Measurements from ENCODE around the gene PDE6C.

PDE6C gene

GRCh38 chr10:93594518-93594917 lies 17.8 kb upstream of the PDE6C start:
- no peak for DNase-seq (ENCODE audit: low read depth)

- no peak for DNase-seq (ENCODE audit: low read depth)
Measured at GRCh38 chr10:93595378-93596161, 16.8 kb upstream of the PDE6C start.

DNA sequence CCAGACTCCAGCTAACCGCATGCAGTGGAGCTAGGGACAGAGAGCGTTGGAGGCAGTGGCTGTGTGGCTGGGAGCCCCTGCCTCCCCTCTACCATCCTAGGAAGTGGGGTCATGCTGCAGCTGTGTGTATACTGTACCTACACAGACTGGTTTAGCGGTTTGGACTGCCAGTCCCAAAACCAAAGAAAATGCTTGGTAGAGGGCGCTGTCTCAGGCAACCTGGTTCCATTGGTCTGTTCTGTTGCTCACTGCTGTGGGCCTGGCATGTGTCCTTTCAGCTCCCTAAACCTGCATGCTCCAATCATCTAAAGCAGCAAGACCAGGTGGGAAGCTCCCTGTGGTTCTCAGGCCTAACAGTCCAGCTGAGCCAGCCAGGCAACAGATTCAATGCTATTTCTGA lies 15.8 kb upstream of the PDE6C start:
- no peak for DNase-seq (ENCODE audit: low read depth)

DNA sequence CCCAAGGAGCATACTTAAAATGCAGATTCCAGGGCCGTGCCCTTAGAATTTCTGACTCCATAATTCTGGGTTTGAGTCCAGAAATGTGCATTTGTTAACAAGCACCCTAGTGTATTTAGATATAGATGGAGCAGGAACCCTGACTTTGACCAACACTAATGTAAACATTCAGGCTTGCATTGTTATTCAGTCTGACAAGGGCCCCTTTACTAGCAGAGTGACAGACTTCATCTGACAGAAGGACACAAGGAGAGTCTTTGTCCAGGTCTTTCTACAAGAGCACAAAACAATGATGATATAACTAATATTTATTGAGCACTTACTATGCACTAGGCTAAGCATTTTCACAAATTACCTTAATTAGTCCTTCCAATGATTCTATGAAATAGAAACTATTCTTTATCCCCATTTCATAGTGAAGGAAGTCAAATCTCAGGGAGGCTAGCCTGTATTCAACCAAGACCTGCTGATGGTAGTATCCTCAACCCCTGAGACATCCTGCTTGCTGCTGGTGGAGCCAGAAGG lies 15.2 kb upstream of the PDE6C start:
- no peak for DNase-seq (ENCODE audit: low read depth)

DNA sequence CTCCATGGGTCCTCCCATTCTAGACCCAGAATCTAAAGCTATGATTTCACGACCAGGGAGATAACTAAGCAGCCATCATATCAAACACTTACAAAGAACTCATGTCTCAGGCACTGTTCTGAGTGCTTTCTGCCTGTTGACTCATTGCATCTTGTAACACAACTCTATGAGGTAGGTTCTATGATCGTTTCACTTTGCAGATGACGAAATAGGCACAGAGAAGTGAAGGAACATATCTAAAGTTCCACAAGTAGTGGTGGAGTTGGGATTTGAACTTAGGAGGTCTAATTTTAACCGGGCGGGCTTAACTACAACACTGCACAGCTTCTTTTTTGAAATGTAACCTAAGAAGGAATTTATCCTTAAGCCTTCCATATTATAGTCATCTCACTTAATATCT lies 14.2 kb upstream of the PDE6C start:
- DNase-seq (ENCODE audit: low read depth) = no peak

- no peak for DNase-seq (ENCODE audit: low read depth)
Measured at GRCh38 chr10:93599335-93599734, 13.0 kb upstream of the PDE6C start.

- DNase-seq (ENCODE audit: low read depth) = no peak
Measured at GRCh38 chr10:93599778-93600177, 12.6 kb upstream of the PDE6C start.

GRCh38 chr10:93600446-93601145 lies 11.7 kb upstream of the PDE6C start:
- DNase-seq (ENCODE audit: low read depth) = peak; percentile 13

GRCh38 chr10:93601146-93601773 lies 11.1 kb upstream of the PDE6C start, which contains the start of gene RBP4:
Gene RBP4, minus strand, starts transcription at chr10:93601235. Its CDS starts 207 bp downstream, at chr10:93601028.
- DNase-seq (ENCODE audit: low read depth) = peak; percentile 20

DNA sequence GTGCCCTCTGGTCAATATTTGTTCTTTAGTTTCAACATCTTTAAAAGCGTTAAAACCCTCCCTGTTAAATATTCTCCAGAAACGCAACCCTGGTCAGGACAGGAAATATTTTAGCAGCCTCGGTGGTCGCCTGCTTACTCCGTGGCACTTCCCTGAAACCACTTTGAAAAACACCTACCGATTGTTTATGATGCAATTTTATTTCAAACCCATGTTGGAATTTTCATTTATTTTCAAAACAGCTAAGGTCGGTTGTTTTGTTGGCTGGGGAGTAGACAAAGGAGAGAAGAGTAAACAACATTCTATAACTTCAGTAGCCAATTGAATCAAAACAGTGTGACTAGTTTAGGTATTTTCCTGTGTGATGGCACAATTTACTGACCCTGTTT lies 10.6 kb upstream of the PDE6C start:
- no peak for DNase-seq (ENCODE audit: low read depth)

GRCh38 chr10:93603023-93603422 lies 9.3 kb upstream of the PDE6C start:
- DNase-seq (ENCODE audit: low read depth) = no peak

DNA sequence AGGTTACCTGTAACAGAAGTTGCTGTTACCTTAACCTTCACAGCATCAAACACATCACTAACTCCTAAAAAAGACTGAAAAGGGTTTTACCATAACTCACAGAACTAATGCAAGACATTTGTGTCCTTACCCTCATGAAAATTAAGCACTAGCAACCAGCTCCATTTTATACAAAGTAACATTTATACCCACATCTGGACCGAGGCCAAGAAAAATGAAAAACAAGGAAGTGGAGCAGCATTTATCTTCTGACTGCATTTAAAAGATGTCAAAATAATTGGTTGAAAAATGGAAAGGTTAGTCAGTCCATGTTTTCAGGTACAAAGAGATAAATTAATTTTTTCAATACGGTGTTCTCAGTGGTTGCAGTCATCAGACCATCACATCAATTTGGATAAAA lies 8.2 kb upstream of the PDE6C start:
- DNase-seq (ENCODE audit: low read depth) = no peak

GRCh38 chr10:93608421-93608820 lies 3.9 kb upstream of the PDE6C start:
- no peak for DNase-seq (ENCODE audit: low read depth)

GRCh38 chr10:93613126-93613525 lies 789 bp downstream of the PDE6C start:
- no peak for DNase-seq (ENCODE audit: low read depth)

DNA sequence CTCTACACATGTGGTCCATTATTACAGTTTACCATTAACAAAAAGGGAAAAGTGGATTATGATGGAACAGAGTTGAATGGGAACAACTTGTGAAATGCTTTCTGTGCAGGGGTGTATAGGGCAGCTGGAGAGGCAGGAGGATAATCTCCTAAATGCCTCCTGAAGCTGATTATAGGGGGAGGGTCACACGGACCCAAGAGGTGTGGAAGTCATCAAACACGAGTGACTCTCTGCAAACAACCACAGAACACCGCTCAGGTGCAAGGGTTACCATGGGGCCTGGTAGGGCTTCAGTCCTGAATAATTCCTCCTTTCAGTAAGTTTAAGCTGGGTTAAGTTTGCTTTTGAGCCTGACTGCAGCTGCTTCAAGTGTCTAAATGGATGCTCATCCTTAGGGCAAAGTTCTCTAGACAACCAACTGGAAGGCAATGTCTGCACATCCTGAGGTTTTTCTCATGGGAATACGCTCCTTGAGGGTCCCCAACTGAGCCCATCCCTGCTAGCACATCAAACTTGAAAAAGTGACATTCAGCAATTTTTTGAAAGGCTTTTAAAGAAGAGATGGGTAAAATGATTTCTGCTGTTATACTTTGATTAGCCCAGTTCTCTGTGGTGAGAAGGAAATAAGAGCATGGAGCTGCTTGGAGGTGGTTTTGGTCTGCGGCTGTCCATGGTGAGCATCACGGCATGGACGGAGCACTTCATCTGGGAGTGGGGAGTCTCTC lies 1.9 kb downstream of the PDE6C start:
- no peak for DNase-seq (ENCODE audit: low read depth)

DNA sequence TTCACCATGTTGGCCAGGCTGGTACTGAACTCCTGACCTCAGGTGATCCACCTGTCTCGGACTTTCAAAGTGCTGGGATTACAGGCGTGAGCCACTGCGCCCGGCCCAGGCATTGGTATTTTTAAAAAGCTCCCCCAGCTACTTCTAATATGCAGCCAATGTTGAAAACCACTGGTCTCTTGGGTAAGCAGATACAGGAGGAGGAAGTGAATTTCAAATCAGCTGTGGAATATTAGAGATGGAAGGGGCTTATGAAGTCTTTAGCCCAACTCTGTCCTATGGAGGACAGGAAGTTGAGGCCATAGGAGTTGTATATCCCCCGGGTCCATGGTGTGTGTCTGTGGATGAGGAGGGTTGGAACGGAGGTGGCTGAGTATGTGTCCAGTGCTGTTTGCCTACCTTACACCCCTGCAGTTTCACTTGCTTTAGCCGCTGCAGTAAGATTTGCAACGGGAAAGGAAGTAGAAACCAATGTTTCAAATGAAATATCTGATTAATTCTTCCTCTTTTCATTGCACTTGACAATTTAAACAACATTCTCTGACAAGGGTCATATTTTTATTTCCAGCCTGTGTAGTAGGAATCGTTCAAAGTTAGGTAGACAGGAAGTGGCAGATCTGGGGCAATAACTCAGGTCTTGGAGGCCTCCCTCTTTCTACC lies 3.4 kb downstream of the PDE6C start:
- DNase-seq (ENCODE audit: low read depth) = no peak

DNA sequence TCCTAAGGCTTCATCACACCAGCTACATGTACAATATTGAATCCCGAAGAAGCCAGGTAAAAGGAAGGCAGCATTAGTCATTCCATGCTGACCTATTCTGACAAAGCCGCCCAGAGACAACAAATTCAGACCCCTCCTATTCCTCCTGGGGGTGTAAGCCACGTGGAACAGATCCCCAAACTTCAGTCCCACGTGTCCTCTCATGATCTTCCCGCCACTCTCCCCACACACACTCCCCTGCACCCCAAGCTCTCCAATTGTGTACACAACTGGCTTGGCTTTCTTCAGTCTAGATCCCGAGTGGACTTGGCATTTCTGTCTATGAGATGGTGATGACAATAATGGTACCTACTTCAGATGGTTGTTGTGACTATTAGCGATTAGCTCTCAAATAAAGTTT lies 8.6 kb downstream of the PDE6C start:
- DNase-seq (ENCODE audit: low read depth) = no peak

DNA sequence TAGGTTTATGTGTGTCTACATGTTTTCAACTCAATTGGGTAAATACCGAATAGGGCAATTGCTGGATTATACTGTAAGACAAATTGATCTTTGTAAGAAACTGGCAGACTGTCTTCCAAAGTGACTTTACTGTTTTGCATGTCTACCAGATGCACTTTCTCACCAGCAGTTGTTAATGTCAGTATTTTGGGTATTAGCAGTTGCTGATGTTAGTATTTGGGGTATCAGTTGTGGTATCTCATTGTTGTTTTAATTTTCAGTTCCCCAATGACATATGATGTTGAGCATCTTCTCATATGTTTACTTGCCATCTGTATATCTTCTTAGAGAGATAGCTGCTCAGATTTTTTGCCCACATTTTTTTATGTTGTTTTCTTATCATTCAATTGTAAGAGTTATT lies 10.6 kb downstream of the PDE6C start:
- DNase-seq (ENCODE audit: low read depth) = no peak

- DNase-seq (ENCODE audit: low read depth) = no peak
Measured at GRCh38 chr10:93628858-93629257, 16.5 kb downstream of the PDE6C start.

GRCh38 chr10:93629647-93630305 lies 17.4 kb downstream of the PDE6C start:
- no peak for DNase-seq (ENCODE audit: low read depth)

Data from ELR (cell line).